HG03064 (cell line): Measurements from ENCODE around the gene MYD88.

Experiments used
- ATAC-seq: cut with Tn5 transposase; IDR thresholded peaks from one replicate; pipeline ENCODE4 v1.9.1; 2021; ENCODE audit warnings: low read depth; ENCODE audit not compliant: unreplicated experiment

MYD88 gene

DNA sequence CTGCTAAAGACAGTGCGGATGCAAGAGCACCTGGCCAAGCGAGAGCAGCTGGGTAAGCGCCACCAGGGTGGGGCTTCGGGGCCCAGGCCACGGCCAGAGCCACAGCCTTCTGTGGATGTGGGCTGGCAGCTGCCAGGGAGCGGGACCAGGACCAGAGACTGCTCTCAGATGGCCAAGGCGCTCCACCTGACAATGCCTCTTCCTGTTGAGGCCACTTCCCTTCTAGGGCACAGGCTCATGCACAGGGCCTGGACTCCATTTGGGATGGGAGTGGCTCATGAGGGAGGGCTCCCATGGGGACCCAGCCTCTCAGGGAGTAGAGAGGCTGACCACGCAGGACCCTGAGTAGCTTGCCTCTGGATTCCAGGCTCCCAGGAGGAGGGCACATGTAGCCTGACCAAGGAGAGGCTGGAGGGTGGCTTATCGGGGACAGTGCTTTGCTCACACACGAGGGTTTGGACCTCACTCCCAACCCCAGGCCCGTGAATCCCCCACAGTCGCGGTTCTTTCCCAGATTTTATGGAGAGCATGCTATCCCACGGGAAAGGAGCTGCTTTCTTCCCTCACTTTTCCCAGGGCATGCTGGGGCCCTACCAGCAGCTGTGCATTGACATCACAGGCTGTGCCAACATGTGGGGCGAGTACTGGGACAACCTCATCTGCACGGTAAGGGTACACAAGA lies 26.6 kb upstream of the MYD88 start:
- no peak for ATAC-seq

DNA sequence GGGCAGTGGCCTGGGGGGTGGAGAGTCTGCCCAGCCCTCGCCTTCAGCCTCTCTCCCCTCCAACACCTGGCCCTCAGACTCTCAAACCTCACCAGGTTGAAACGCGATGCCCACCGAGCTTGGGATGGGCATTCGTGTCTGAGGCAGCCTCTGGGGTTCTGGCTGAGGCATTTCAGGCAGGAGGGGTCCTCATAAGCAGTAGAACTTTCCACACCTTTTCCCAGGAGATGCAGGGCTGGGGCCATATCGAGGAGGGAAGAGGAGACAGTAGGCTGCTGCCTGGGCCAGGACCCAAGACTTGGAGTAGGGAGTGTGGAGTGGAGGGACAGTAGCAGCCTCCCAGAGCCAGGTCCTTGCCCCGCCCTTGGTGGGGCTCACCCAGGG lies 26.1 kb upstream of the MYD88 start:
- no peak for ATAC-seq

DNA sequence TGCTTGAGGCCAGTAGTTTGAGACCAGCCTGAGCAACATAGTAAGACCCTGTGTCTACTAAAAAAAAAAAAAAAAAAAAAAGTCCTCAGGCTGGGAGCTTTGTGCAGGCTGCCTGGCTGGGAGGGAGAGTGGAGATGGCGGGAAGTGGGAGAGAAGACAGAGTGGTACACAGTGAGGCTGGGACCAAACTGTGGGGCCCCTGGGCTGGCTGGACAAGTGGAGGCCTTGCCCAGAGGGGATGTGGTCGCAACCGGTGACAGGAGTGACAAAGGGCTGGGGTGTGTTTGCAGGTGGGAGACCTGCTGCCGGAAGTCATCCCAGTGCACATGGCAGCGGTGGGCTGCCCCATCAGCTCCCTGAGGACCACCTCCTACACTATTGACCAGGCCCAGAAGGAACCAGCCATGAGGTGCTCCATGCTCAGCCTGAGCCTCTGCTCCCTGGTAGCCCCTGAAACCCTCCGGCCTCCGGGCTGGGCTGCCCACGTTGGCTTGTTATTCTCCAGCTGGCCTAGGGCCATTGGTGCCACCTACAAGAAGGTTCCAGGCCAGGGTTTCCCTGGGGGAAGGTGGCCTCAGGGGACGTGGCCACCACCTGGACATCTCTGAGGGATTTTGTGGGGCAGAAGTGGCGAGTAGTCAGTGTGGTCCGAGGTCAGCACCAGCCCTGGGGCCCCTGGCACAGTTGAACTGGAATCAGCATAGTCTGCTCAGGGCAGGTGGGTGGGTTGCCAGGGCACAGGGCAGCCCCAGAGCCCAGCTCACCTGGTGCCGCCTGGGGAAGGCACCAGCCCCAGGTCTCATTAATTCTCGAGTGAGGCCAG lies 24.2 kb upstream of the MYD88 start:
- ATAC-seq, result no peak

DNA sequence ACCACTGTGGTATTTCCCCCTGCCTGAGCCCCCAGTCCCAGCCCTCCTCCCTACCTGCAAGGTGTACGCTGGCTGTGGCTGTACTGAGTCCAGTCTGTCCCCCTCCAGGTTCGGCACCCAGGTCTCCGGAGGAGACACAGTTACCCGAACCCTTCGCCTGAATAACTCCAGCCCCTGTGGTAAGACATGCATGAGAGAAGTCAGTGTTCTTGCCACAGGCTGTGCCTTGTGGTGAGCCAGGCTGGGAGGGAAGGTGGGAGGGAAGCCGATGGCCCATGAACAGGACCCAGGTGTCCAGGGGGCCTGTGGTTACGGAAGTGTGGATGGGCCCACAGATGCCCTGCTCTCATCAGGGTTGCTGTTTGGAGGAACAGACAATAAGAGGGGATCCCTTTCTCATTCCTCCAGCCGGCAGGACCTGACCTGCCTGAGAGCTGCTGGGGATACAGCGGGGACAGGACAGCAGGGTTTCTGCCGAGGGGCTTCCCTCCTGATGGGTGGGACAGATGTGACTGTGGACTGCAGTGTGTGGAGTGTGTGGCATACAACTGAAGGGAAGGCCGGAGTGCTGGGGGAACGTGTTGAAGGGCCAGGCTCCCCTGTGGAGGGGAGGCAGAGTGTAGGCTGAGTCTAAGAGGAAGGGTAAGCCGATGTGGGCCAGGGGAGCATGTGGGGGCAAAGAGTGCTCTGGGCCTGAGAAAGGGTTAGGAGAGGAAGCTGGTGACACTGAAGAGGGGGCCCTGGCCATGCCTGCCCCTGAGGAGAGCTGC lies 23.4 kb upstream of the MYD88 start:
- ATAC-seq, result no peak

DNA sequence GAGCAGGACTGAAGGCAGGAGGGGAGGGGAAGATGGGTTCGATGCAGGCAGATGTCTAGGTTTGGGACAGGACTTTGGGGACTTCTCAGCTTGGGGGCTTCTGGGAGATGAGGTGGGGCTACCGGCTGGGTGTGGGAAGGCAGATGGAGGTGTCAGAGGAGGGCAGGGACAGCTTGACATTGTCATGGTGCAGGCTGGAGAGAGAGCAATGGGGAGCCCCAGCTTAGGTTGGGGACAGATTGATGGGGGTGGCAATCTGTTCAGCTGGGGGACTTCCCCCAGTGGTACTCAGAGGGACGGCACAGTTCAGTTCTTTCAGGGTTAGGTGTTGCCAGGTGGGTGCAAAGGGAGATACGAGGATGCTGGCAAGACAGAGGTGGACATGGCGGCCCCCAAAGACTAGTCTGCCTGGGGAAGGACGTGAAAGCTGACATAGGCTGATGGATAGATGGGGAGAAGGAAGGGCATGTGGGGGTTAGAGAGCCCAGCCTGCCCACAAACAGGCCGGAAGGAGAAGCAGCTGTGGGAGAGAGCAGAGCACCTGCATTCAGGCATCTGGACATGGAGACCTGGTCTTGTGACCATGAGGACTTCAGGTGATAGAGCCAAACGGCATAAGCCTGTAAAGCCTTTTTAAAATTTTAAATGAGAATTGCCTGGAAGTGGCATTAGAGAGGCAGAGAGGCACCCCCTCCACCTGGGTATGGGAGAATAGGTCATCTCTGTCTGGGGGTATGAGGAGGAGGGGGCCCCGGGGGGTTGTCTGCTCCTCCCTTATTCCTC lies 22.6 kb upstream of the MYD88 start:
- ATAC-seq, result no peak

DNA sequence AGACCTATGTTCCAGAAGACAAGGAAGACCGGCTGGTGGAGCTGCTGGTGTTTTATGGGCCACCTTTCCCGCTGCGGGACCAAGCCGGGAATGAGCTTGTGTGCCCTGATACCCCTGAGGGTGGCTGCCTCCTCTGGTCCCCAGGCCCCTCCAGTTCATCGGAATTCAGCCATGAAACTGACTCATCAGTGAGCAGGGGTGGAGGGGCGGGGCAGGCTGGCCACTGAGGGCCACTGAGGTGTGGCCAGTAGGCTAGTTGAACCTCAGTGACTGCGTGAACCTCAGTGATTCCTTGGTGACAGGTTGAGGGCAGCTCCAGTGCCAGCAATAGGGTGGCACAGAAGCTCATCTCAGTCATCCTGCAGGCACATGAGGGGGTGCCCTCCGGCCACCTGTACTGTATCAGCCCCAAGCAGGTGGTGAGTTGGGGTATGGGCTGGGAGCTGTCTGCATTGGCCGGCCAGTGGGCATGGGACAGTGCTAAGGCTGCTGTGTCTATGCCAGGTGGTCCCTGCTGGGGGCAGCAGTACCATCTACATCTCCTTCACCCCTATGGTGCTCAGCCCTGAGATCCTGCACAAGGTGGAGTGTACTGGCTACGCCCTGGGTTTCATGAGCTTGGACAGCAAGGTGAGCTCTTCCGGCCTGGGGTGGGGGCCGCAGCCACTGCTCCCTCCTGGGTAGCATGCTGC lies 21.8 kb upstream of the MYD88 start:
- ATAC-seq, result no peak

DNA sequence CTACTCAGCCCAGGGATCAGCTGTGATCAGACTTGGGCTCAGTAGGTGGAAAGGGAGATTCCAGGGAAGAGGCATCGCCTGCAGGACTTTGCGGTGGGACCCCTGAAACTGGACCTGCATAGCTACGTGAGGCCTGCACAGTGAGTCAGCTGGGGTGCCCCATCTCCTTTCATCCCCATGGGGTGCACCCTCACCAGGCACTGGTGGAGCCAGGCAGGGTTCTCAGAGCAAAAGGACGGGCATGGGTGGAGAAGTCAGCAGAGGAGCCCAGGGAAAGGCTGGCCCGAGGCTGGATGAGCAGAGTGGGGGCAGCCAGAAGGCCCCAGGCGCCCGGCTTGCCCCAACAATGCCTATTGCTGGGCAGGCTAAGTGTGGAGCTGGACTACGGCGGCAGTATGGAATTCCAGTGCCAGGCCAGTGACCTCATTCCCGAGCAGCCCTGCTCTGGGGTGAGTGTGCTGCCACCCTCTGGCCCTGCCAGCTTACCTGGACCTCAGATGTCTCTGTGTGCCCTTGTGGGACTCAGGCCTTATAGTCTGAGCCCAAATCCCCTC lies 21.2 kb upstream of the MYD88 start:
- no peak for ATAC-seq

DNA sequence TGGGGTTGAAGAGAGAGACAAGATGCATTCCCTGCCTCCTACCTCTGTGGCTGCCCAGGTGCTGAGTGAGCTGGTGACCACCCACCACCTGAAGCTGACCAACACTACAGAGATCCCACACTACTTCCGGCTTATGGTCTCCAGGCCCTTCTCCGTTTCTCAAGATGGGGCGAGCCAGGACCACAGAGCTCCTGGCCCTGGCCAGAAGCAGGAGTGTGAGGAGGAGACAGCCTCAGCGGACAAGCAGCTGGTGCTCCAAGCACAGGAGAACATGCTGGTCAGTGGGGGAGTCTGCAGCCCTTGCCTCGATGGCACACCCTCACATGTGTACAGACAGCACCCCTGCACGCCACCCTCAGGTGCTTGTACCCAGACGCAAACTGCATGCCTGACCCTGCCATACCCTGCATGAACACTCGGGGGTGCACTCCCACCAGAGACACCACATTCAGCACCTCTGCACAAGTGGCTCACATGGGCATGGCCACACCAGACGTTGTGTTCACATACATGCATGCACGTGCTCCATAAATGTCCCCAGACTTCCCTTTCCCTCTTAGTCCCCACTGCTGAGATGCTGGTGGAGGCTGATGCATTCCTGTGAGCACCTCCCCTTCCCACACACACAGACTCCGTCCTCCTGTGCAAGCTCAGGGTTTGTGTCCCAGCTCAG lies 20.6 kb upstream of the MYD88 start:
- peak; percentile 56 for ATAC-seq

DNA sequence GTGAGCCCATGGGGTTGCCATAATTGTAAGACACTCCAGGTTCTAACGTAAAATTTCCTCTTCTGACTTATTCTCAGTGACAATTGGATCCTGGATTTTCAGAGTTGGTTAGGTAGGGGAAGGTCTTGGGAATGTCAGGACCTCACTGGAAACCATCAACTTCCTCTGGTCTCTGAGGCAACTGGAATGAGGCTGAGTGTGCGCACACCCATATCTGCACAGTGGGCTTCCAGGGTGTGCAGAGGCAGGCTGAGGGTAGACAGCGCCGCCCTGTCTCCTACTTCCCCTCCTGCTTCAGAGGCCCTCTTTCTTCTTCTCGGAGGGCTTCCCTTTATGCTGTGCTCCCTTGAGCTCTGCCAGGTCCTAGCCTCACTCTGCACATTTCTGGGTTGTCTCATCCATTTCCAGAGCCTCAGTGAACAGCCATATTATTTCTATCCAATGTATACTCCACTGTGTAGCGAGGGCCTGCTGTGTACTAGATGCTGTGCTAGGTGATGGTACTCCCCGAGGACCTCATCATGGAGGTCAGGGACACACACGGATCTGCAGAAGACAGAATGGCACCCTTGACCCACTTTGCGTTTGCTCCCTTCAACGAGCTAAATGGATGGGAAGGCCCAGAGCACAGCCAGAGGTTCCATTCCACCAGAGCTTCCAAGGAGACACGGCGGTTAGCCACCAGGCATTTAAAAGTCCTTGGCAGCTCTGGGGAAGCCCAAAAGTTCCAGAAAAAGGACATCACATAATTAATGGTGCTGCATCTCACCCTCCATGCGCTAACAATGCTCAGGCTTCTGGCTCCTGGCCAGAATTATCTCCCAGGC lies 19.8 kb upstream of the MYD88 start:
- ATAC-seq, result no peak

DNA sequence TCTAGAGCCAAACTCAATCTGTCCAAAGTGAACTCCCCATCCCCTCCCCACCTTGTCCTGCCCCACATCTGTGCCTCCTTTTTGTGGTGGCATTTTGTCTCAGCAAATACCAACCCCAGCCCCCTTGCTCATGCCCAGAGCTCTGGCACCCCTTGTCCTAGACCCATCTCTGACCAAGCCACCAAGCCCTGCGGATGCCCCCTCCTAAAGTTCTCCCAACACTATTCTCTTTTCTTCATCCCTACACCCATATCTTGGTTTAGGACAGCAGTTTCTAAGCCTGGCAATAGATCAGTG lies 19.3 kb upstream of the MYD88 start:
- no peak for ATAC-seq

DNA sequence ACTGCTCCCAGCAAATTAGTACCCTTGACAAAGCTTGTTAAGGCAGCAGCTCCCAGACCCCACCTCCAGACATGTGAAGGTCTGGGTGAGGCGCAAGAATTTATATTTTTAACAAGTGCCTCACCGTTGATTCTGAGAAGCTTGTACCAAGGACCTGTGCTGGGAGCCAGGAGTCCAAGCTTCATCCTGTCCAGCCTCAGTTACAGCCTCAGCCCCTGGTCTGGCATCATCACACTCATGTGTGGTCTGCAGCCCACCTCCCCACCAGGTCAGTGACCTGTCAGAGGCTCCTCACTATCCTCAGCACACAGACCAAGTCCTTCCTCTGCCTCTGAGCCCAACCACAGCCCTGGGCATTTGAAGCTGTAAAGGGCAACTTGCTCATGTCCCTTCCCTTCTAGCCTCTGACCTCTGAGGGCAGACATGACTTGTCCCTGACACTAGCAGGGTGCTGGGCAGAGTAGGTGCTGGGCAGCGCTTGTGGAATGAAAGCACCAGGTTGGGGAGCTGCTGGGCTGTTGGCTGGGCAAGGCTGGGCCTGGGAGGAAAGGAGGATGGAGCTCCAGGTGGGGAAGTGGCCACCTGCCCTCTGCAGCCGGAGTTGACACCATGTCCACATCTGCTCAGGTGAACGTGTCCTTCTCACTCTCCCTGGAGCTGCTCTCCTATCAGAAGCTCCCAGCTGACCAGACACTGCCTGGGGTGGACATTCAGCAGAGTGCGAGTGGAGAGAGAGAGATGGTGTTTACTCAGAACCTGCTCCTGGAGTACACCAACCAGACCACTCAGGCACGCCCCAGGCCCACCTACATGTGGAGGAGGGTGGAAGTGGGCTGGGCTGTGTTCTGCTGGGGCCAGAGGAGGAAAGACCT lies 18.4 kb upstream of the MYD88 start:
- ATAC-seq, result no peak

DNA sequence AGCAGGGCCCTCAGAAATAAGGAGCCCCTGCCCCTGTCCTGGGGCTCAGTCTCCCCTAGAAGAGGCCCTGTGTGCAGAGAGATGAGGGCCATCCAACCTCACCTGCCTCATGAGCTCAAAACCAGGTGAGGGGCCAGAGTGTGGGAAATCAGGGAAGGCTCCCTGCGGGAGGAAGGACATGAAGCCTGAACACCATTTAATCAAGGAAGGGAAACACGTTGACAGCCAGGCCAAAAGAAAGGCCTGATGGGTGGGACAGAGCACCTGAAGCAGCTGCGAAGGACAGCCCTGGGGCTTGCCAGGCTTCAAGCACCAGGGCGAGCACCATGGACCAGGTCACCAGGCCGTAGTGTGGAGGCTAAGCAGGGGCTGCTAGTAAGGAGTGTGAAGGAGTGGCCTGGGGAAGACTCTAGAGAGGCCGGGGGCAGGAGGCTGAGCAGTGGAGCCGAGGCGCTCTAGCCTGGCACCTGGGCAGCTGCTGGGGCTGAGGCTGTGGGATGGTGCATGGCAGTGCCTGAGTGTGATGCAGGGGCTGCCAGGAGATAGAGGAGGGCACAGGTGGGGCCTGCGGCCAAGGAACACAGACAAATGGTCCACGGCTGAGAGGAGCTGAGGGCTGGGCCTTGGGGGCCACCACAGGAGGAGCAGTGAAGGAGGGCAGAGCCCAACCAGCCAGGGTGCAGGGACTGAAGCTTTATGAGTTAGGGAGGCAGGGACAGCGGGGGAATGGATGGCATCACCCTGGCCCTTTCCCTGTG lies 17.6 kb upstream of the MYD88 start:
- no peak for ATAC-seq

DNA sequence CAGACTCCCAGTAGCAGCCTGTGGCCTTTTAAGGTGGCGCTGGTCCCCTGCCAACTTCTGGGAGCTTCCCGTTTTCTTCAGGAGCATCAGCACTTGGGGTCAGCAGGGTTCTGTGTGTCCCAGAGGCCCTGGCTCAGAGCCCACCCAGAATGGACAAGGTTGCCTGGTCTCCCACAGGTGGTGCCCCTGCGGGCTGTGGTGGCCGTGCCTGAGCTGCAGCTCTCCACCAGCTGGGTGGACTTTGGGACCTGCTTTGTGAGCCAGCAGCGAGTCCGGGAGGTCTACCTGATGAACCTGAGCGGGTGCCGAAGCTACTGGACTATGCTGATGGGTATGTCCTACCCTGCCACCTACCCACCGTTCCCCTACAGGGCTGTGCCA lies 17.0 kb upstream of the MYD88 start:
- ATAC-seq, result no peak

DNA sequence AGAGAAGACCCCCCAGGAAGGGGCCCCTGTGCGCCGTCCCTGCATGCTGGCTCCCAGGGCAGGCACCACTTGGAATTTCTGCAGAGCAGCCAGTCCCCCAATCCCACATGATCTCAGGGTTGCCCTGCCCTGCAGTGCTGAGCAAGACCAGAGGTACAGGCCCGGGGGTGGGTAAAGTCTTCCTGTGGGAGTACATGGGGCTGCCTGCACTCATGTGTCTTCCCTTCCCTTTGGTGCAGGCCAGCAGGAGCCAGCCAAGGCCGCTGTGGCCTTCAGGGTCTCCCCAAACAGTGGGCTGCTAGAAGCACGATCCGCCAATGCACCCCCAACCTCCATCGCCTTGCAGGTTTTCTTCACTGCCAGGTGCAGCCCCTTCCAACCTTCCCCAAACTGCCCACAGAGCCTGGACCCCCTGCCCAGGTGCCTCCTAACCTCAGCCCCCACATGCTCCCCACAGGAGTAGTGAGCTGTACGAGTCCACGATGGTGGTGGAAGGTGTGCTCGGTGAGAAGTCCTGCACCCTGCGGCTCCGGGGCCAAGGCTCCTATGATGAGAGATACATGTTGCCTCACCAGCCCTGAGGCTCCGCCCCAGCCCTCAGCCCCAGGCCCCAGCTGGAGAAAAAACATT lies 16.5 kb upstream of the MYD88 start:
- ATAC-seq, result no peak

DNA sequence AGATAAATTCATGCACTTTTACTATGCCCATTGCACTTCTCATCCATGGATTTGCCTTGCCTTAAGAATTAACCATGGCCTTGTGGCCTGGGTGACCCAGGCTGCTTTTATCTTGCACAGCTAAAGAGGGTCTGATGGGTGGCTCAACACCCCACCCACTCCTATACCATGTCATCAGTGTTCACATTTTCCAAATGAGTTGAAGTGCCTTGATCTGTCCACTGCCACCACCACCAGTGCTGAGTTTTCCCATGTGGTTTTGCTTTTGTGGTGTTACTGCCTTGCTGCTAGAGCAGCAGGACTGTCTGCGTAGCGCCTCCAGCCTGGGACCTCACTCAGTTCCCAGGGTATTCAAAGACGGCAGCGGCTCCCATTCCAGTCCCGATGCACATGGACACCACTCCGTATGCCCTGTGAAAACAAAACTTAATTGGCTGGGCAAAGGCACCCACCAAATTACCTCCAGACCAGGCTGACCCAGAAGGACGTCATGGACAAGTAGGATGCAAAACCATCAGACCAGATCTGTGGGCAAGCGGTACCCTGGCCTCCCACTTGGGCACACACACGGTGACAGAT lies 15.7 kb upstream of the MYD88 start:
- no peak for ATAC-seq
